Chondrocyte (in vitro differentiated cells): ENCODE data around the gene CPT2. TPM values are rescaled to one million over a fixed set of nuclear protein-coding genes. Genes with fewer than 3 reads are reported as not detected.

ENCODE experiments used
- DNase-seq: peaks from one replicate; pipeline ENCODE4 v3.0.0; 2021; ENCODE audit warnings: mixed read lengths, low spot score
- H3K27ac Mint-ChIP-seq: one replicate; pipeline ENCODE4 v1.8.0; 2021; ENCODE audit warnings: mild to moderate bottlenecking, moderate library complexity, mixed read lengths; ENCODE audit not compliant: unreplicated experiment
- H3K27me3 Mint-ChIP-seq: 2 replicates; pipeline ENCODE4 v1.8.0; 2021; ENCODE audit warnings: low read depth, mixed read lengths
- H3K36me3 Mint-ChIP-seq: 2 replicates; pipeline ENCODE4 v1.8.0; 2021; ENCODE audit warnings: low read depth, mixed read lengths
- H3K4me1 Mint-ChIP-seq: 2 replicates; pipeline ENCODE4 v1.8.0; 2021; ENCODE audit warnings: low read depth, mild to moderate bottlenecking, mixed read lengths
- H3K4me3 Mint-ChIP-seq: one replicate; pipeline ENCODE4 v1.8.0; 2021; ENCODE audit warnings: mild to moderate bottlenecking, moderate library complexity, mixed read lengths; ENCODE audit not compliant: unreplicated experiment
- H3K9me3 Mint-ChIP-seq: 2 replicates; pipeline ENCODE4 v1.8.0; 2021; ENCODE audit warnings: low read depth, mixed read lengths
- CTCF ChIP-seq: fragments of 200-600 bp; sonication (generic); IDR thresholded peaks from 2 replicates; pipeline ENCODE4 v1.5.0; 2021; ENCODE audit warnings: antibody characterized with exemption, mild to moderate bottlenecking, moderate library complexity
- long read RNA-seq: library from polyadenylated mRNA; stranded (forward); transcript quantifications from one replicate; pipeline ENCODE4 v2.0.0, GENCODE V29; 2021
- total RNA-seq: library from RNA; stranded (reverse); gene quantifications from 3 replicates; pipeline ENCODE4 v1.2.1, GENCODE V29; 2021

Gene CPT2
- 11.0 to 12.6 TPM (median 12.3 TPM) in 3 replicates for total RNA-seq
- long read RNA-seq, transcript CPT2-201 (5 exons, 3,094 nt): major isoform, 18 of 21 reads
- long read RNA-seq, partial matches to known transcripts: 0 of 21 reads
- long read RNA-seq, other reads (novel, unspliced or antisense): 0 of 21 reads

- peak; percentile 95 for DNase-seq
- peak within 1 kb of the TSS; percentile 94 for H3K27ac Mint-ChIP-seq
- no peaks in the 10 kb centered on the region for H3K27me3 Mint-ChIP-seq
- no peaks in the 10 kb centered on the region for H3K36me3 Mint-ChIP-seq
- TF ChIP-seq CTCF: peak; percentile 43
- no peaks in the 10 kb centered on the region for H3K9me3 Mint-ChIP-seq
- H3K4me3 Mint-ChIP-seq: peak within 1 kb of the TSS; percentile 97
- peaks cover 23% of the 10 kb centered on the region for H3K4me1 Mint-ChIP-seq
These were observed at the start of gene CPT2 for GRCh38 chr1:53196485-53197290. CPT2 (plus strand) TSS chr1:53196824; CDS start chr1:53196944, 120 bp downstream.

- H3K36me3 Mint-ChIP-seq: no peaks in the 10 kb centered on the region
- peak overlapping the region; percentile 98 for H3K27ac Mint-ChIP-seq
- no peak overlapping the region for H3K4me3 Mint-ChIP-seq
- H3K4me1 Mint-ChIP-seq: peaks cover 25% of the 10 kb centered on the region
- no peaks in the 10 kb centered on the region for H3K27me3 Mint-ChIP-seq
- H3K9me3 Mint-ChIP-seq: no peaks in the 10 kb centered on the region
- no peak for DNase-seq
- no peak for TF ChIP-seq CTCF
These were observed 49.5 kb upstream of the CPT2 start for GRCh38 chr1:53147174-53147573.

GRCh38 chr1:53148123-53148522, 48.5 kb upstream of the CPT2 start:
- peaks cover 25% of the 10 kb centered on the region for H3K4me1 Mint-ChIP-seq
- H3K36me3 Mint-ChIP-seq: no peaks in the 10 kb centered on the region
- no peak for DNase-seq
- TF ChIP-seq CTCF: no peak
- no peak overlapping the region for H3K27ac Mint-ChIP-seq
- no peaks in the 10 kb centered on the region for H3K9me3 Mint-ChIP-seq
- no peaks in the 10 kb centered on the region for H3K27me3 Mint-ChIP-seq
- H3K4me3 Mint-ChIP-seq: no peak overlapping the region

- Mint-ChIP-seq H3K27ac (no peak overlapping the region), H3K4me1 (peaks cover 6% of the 10 kb centered on the region), H3K9me3 (no peaks in the 10 kb centered on the region), H3K27me3 (no peaks in the 10 kb centered on the region), H3K36me3 (no peaks in the 10 kb centered on the region), H3K4me3 (no peak overlapping the region)
- no peak for TF ChIP-seq CTCF
- DNase-seq: no peak
These were observed 42.9 kb upstream of the CPT2 start for GRCh38 chr1:53153752-53154151.

- TF ChIP-seq CTCF: no peak
- Mint-ChIP-seq H3K36me3 (no peaks in the 10 kb centered on the region), H3K4me1 (peaks cover 6% of the 10 kb centered on the region), H3K9me3 (no peaks in the 10 kb centered on the region), H3K27ac (no peak overlapping the region), H3K27me3 (no peaks in the 10 kb centered on the region), H3K4me3 (no peak overlapping the region)
- DNase-seq: no peak
These were observed 41.7 kb upstream of the CPT2 start for GRCh38 chr1:53154859-53155438.
